Breast epithelium (tissue), 4 donors: ENCODE results near the gene FMN1. TPM values are rescaled to one million over a fixed set of nuclear protein-coding genes. Genes with fewer than 3 reads are reported as not detected.

Source experiments
- DNase-seq, 2 donors: peaks; one replicate each; pipeline ENCODE4 v3.0.0-alpha.2; 2019; ENCODE audit warnings: low spot score in 2 of 2
- H3K27ac ChIP-seq, 2 donors: fragments of 200-600 bp; sonication (generic) in 1 of 2; one replicate each; pipeline ENCODE4 v1.5.1; 2016 to 2019; ENCODE audit warnings: mild to moderate bottlenecking in 1 of 2
- H3K27me3 ChIP-seq, 2 donors: fragments of 200-600 bp; sonication (generic) in 1 of 2; one replicate each; pipeline versions ENCODE4 v1.5.1 to v1.6.0; 2017 to 2019; ENCODE audit warnings: control low read depth in 1 of 2, mild to moderate bottlenecking in 1 of 2
- H3K36me3 ChIP-seq: fragments of 200-600 bp; one replicate; pipeline ENCODE4 v1.5.1; 2019
- H3K4me1 ChIP-seq, 2 donors: fragments of 200-600 bp; sonication (generic); one replicate each; pipeline ENCODE4 v1.5.1; 2016 to 2019; ENCODE audit warnings: control low read depth in 1 of 2
- H3K4me3 ChIP-seq, 3 donors: fragments of 200-600 bp; sonication (generic); 1 replicate in 2 of 3; 2 replicates in 1 of 3; pipeline ENCODE4 v1.5.1; 2016 to 2019; ENCODE audit warnings: mild to moderate bottlenecking in 3 of 3, moderate library complexity in 2 of 3
- H3K9me3 ChIP-seq, 2 donors: fragments of 200-600 bp; sonication (generic) in 1 of 2; one replicate each; pipeline ENCODE4 v1.5.1; 2016 to 2019; ENCODE audit warnings: control low read depth in 1 of 2
- CTCF ChIP-seq, 3 donors: fragments of 450-650 bp; IDR thresholded peaks; one replicate each; pipeline ENCODE4 v1.5.1; 2016 to 2017; ENCODE audit warnings: antibody characterized with exemption in 3 of 3, mild to moderate bottlenecking in 3 of 3, moderate library complexity in 3 of 3
- POLR2A ChIP-seq: fragments of 450-650 bp; IDR thresholded peaks from one replicate; pipeline ENCODE4 v1.6.1; 2016; ENCODE audit warnings: antibody characterized with exemption, mild to moderate bottlenecking, moderate library complexity
- POLR2AphosphoS5 ChIP-seq, 3 donors: sonication (generic); formaldehyde crosslinking; IDR thresholded peaks; one replicate each; pipeline ENCODE4 v1.6.1; 2017; ENCODE audit warnings: antibody characterized with exemption in 3 of 3
- intact Hi-C: fragments of 100-400 bp; cut with DNase I; formaldehyde crosslinking; loops from one replicate; pipeline ENCODE4 v1.15.1; 2023; ENCODE audit warnings: low total_unique reads
- total RNA-seq, 3 donors: library from RNA; depleted of rRNA; stranded (reverse); fragments of >200 nt; gene quantifications; one replicate each; pipeline ENCODE4 v1.1.0, GENCODE V29; 2016

The FMN1 gene
- total RNA-seq, 3 donors from 2014 or later = 33.1 to 56.8 (median 50.7) TPM

GRCh38 chr15:33119865-33120264, 74.6 kb downstream of the FMN1 start:
- Histone ChIP-seq H3K4me1 (no peaks in the 10 kb centered on the region), H3K36me3 (no peaks in the 10 kb centered on the region), H3K9me3 (no peaks in the 10 kb centered on the region), H3K27ac (no peak overlapping the region), H3K27me3 (no peaks in the 10 kb centered on the region), H3K4me3 (no peak overlapping the region)
- no peak for TF ChIP-seq POLR2AphosphoS5 (IDR thresholded peaks at IDR 0.05)
- no peak for DNase-seq
- intact Hi-C loops = no loop called here

- H3K9me3 ChIP-seq = no peaks in the 10 kb centered on the region
- H3K27ac ChIP-seq = no peak overlapping the region
- H3K4me1 ChIP-seq = no peaks in the 10 kb centered on the region
- H3K36me3 ChIP-seq = no peaks in the 10 kb centered on the region
- no peak for DNase-seq
- intact Hi-C loops = no loop called here
- no peak overlapping the region for H3K4me3 ChIP-seq
- no peaks in the 10 kb centered on the region for H3K27me3 ChIP-seq
- TF ChIP-seq POLR2A = no peak
- TF ChIP-seq POLR2AphosphoS5 (IDR thresholded peaks at IDR 0.05) = no peak
- TF ChIP-seq CTCF (IDR thresholded peaks at IDR 0.05) = no peak
Measured at GRCh38 chr15:33119273-33119672, 75.2 kb downstream of the FMN1 start.

GRCh38 chr15:33116198-33116597, 78.3 kb downstream of the FMN1 start:
- H3K4me3 ChIP-seq = no peak overlapping the region
- intact Hi-C loops = no loop called here
- no peaks in the 10 kb centered on the region for H3K27me3 ChIP-seq
- DNase-seq = no peak
- no peaks in the 10 kb centered on the region for H3K36me3 ChIP-seq
- H3K27ac ChIP-seq = no peak overlapping the region
- H3K4me1 ChIP-seq = no peaks in the 10 kb centered on the region
- no peak for TF ChIP-seq POLR2A
- no peak for TF ChIP-seq CTCF (IDR thresholded peaks at IDR 0.05)
- TF ChIP-seq POLR2AphosphoS5 (IDR thresholded peaks at IDR 0.05) = no peak
- no peaks in the 10 kb centered on the region for H3K9me3 ChIP-seq

- no peak for TF ChIP-seq POLR2A
- no peak for TF ChIP-seq POLR2AphosphoS5 (IDR thresholded peaks at IDR 0.05)
- TF ChIP-seq CTCF (IDR thresholded peaks at IDR 0.05) = no peak
- intact Hi-C loops = no loop called here
- H3K27ac ChIP-seq = no peak overlapping the region
- H3K36me3 ChIP-seq = no peaks in the 10 kb centered on the region
- DNase-seq = no peak
- H3K4me3 ChIP-seq = no peak overlapping the region
- no peaks in the 10 kb centered on the region for H3K4me1 ChIP-seq
- H3K9me3 ChIP-seq = no peaks in the 10 kb centered on the region
- H3K27me3 ChIP-seq = no peaks in the 10 kb centered on the region
Measured at GRCh38 chr15:33115191-33115861, 79.2 kb downstream of the FMN1 start.

GRCh38 chr15:33114374-33114717, 80.2 kb downstream of the FMN1 start:
- DNase-seq = no peak
- no peak for TF ChIP-seq POLR2A
- TF ChIP-seq CTCF (IDR thresholded peaks at IDR 0.05) = no peak
- no peak for TF ChIP-seq POLR2AphosphoS5 (IDR thresholded peaks at IDR 0.05)
- Histone ChIP-seq H3K36me3 (no peaks in the 10 kb centered on the region), H3K9me3 (no peaks in the 10 kb centered on the region), H3K4me1 (no peaks in the 10 kb centered on the region), H3K27me3 (no peaks in the 10 kb centered on the region), H3K4me3 (no peak overlapping the region), H3K27ac (no peak overlapping the region)
- intact Hi-C loops = no loop called here
